ENCODE measurements around the gene TMEM192.
"Not testable (repeated sequence)": the region's sequence is repeated elsewhere in the genome, so short reads cannot be mapped to it uniquely, and the experiment has no call there.

The TMEM192 gene

DNA sequence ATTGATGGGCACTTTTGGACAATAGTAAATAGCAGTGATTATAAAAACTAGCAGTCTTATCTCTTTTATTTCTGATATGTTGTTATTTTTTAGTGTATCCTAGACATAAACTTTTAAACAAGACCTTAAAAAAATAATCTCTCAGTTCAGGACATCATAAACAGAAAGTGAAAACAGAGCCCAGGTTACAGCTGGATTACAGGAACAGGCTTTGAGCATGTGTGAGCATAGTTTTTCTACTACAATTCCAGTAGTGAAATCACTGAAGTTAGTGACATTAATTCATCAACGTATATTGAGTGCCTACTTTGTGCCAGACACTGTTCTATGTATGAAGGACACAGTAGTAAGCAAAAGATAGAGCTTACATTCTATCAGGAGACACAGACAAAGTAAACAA is 42.1 kb downstream of the TMEM192 start:
- TF ChIP-seq POLR2A (IDR thresholded peaks at IDR 0.05; ENCODE audit: low read length): no peak
- no peak for TF ChIP-seq GATA1 (IDR thresholded peaks at IDR 0.05; ENCODE audit: low read depth, low read length)

GRCh38 chr4:165060938-165061337 is 51.7 kb downstream of the TMEM192 start:
- no peak for DNase-seq
- no peak for TF ChIP-seq POLR2A (IDR thresholded peaks at IDR 0.05; ENCODE audit: low read length)
- no peak for TF ChIP-seq GATA1 (IDR thresholded peaks at IDR 0.05; ENCODE audit: low read depth, low read length)

More for the DNA sequence above, 42.1 kb downstream of the TMEM192 start:
- DNase-seq: no peak

DNA sequence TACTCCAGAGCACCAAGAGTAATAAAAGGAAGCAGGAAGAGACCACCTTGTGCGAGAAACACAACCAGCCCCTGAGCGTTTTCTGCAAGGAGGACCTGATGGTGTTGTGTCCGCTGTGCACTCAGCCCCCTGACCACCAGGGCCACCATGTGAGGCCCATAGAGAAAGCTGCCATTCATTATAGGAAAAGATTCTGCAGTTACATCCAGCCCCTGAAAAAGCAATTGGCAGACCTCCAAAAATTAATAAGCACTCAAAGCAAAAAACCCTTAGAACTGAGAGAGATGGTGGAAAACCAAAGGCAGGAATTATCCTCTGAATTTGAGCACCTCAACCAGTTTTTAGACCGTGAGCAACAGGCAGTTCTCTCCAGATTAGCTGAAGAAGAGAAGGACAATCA is 53.3 kb downstream of the TMEM192 start:
- TF ChIP-seq POLR2A (IDR thresholded peaks at IDR 0.05; ENCODE audit: low read length) (no peak), GATA1 (IDR thresholded peaks at IDR 0.05; ENCODE audit: low read depth, low read length) (no peak)
- DNase-seq: no peak

DNA sequence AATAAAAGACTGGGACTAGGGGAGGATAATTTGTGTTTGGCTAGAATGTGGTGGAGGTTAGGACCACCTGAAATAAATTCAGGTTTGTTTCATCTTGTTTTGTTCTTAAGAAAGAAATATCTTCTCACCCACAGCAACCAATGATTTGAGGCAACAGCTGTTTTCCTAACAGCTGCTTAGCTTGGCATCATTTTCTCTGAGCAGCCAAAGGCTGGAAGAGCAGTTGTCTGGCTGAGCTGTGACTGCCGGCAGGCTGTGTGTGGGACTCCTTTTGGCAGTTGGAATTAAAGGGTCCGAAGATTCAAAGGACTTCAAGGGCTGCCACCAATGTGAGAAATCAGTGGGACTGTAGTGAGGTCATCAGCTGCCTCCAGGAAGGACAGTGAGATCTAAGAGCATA is 54.0 kb downstream of the TMEM192 start:
- DNase-seq: no peak
- TF ChIP-seq POLR2A (IDR thresholded peaks at IDR 0.05; ENCODE audit: low read length) (no peak), GATA1 (IDR thresholded peaks at IDR 0.05; ENCODE audit: low read depth, low read length) (no peak)

DNA sequence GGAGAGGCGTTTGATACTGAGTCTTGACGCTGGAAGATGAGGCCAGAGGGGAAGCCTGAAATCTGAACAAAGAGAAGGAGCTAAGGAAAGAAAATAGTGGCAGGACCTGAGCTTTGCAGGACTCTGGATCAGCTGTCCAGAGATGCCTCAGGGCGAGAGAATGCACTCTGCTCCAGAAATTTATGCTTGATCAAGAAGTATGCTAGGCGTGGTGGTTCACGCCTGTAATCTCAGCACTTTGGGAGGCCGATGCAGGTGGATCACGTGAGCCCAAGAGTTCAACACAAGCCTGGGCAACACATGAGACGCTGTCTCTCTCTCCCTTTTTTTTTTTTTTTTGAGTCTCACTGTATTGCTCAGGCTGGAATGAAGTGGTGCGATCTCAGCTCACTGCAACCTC is 57.1 kb downstream of the TMEM192 start:
- no peak for DNase-seq
- TF ChIP-seq GATA1 (IDR thresholded peaks at IDR 0.05; ENCODE audit: low read depth, low read length): no peak
- TF ChIP-seq POLR2A (IDR thresholded peaks at IDR 0.05; ENCODE audit: low read length): no peak

GRCh38 chr4:165053645-165054044 is 59.0 kb downstream of the TMEM192 start, which contains the start of gene TRIM75:
Gene TRIM75 (plus strand): TSS chr4:165053866. CDS start chr4:165059148, 5,282 bp downstream.
- DNase-seq: no peak
- no peak for TF ChIP-seq POLR2A (IDR thresholded peaks at IDR 0.05; ENCODE audit: low read length)
- no peak for TF ChIP-seq GATA1 (IDR thresholded peaks at IDR 0.05; ENCODE audit: low read depth, low read length)

- DNase-seq: no peak
Observed at GRCh38 chr4:165052627-165053026, 60.0 kb downstream of the TMEM192 start.

GRCh38 chr4:165048170-165048569 is 64.5 kb downstream of the TMEM192 start:
- TF ChIP-seq GATA1 (IDR thresholded peaks at IDR 0.05; ENCODE audit: low read depth, low read length): no peak
- TF ChIP-seq POLR2A (IDR thresholded peaks at IDR 0.05; ENCODE audit: low read length): no peak
- no peak for DNase-seq

More at GRCh38 chr4:165052627-165053026, 60.0 kb downstream of the TMEM192 start:
- TF ChIP-seq POLR2A (IDR thresholded peaks at IDR 0.05; ENCODE audit: low read length) (no peak), GATA1 (IDR thresholded peaks at IDR 0.05; ENCODE audit: low read depth, low read length) (no peak)

DNA sequence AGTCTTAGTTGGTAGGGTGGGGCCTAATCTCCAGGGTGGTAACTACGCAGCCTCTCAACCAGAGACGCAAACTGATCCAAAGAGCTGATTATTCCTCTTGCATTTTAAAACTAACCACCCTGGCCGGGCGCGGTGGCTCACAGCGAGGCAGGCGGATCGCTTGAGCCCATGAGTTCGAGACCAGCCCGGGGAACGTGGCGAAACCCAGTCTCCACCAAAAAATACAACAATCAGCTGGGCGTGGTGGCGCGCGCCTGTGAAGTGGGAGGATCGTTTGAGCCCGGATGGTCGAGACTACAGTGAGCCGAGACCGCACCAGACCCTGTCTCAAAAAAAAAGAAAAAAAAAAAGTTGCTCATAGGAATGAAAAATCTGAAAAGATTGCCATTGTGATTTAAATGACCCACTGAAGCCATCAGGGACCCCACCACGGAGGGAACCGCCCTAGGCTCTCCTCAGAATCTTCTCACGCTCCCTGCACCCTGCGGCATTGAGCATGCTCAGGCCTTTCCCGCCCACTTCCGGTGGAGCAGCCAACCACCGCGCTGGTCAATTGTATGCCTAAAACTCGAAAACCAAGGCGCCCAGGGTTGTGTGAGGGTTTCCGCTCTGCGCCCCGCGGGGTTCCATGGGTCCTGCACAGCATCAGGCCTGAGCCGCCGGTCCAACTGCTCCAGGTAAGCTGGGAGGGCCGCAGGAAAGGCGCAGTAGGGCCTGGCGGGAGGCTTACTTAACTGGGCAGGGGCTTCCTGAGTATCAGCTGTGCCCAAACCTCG is 81.0 kb downstream of the TMEM192 start, which contains the start of gene TRIM60:
TRIM60 (plus strand) TSS at position 564 of the 776 bp plus-strand sequence. CDS start 8,074 bp downstream, outside the sequence.
- TF ChIP-seq POLR2A (IDR thresholded peaks at IDR 0.05; ENCODE audit: low read length) (no peak), GATA1 (IDR thresholded peaks at IDR 0.05; ENCODE audit: low read depth, low read length) (no peak)
- no peak for DNase-seq

GRCh38 chr4:165027762-165028402 is 84.8 kb downstream of the TMEM192 start:
- TF ChIP-seq POLR2A (IDR thresholded peaks at IDR 0.05; ENCODE audit: low read length) (no peak), GATA1 (IDR thresholded peaks at IDR 0.05; ENCODE audit: low read depth, low read length) (no peak)

DNA sequence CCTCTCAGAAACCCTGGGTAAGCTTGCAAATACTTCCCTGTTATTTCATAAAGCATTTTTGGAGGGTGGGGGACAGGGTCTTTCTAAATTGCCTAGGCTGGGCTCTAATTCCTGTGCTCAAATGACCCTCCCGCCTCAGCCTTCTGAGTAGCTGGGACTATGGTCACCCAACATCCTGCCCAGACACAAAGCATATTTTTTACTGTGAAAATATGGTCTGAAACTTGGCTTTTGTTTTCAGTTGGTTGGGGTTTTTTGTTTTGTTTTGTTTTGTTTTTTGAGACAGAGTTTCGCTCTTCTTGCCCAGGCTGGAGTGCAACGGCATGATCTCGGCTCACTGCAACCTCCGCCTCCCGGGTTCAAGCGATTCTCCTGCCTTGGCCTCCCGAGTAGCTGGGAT is 86.9 kb downstream of the TMEM192 start:
- not testable (repeated sequence) for DNase-seq

More at GRCh38 chr4:165027762-165028402, 84.8 kb downstream of the TMEM192 start:
- DNase-seq: no peak

All from erythroblast (primary cell).